Medulla oblongata (tissue), 1 donor: ENCODE results near the gene U2AF1L4.
A peak's percentile ranks its signal among the peaks of the same experiment; 100 is the strongest.
"Not testable (repeated sequence)": the region's sequence is repeated elsewhere in the genome, so short reads cannot be mapped to it uniquely, and the experiment has no call there.

Experiments
- DNase-seq: peaks from one replicate; pipeline ENCODE4 v3.0.0-alpha.2; 2015; ENCODE audit errors: extremely low spot score

U2AF1L4 gene

GRCh38 chr19:35780717-35781116 lies 35.5 kb upstream of the U2AF1L4 start:
- no peak for DNase-seq

DNA sequence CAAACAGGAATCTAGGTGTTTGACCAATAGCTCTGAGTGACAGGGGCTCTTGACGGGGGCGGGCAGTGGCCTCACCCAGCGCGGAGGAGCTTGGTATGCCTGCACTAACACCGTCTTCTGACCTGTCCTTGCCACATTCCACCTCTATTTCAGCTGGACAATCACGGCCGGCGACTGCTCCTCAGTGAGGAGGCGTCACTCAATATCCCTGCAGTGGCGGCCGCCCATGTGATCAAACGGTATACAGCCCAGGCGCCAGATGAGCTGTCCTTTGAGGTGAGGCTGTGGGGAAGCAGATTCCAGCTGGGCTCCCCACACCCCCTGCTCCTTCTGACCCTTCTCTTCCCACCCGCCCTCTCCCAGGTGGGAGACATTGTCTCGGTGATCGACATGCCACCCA lies 34.8 kb upstream of the U2AF1L4 start:
- DNase-seq, result no peak

DNA sequence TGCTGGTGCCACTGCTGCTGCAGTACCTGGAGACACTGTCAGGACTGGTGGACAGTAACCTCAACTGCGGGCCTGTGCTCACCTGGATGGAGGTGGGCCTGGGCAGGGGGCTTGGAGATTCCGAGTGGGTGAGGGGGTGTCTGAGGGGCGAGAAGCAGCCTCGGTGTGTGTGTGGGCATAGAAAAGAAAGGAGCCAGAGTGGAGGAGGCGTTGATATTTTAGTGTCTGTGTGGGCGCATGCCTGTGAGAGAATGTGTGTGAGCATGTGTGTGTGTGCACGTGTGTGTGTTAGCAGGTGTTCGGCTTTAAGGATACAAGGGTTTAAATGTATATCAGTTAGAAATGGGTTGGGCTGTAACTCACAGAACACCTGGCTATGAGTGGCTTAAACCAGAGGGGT lies 33.8 kb upstream of the U2AF1L4 start:
- DNase-seq, result no peak

DNA sequence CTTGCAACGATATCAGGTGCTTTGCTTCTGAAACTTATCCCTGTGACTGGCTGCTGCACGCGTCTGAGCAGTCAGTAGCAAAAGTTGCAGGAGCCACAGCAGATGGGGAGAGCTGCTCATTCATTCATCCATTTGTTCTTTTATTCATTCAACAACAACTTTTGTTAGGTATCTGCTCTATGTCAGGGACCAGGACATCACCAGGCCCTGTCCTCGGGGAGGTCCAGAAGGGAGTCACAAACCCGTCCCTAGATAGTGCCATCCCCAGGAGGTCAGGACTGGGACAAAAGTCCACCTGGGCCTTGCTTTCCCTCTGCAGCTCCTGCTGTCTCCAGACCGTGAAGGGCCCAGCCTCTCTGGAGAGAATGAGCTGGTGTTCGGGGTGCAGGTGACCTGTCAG lies 32.7 kb upstream of the U2AF1L4 start:
- DNase-seq, result no peak

GRCh38 chr19:35777086-35777841 lies 32.0 kb upstream of the U2AF1L4 start:
- peak; percentile 67 for DNase-seq

DNA sequence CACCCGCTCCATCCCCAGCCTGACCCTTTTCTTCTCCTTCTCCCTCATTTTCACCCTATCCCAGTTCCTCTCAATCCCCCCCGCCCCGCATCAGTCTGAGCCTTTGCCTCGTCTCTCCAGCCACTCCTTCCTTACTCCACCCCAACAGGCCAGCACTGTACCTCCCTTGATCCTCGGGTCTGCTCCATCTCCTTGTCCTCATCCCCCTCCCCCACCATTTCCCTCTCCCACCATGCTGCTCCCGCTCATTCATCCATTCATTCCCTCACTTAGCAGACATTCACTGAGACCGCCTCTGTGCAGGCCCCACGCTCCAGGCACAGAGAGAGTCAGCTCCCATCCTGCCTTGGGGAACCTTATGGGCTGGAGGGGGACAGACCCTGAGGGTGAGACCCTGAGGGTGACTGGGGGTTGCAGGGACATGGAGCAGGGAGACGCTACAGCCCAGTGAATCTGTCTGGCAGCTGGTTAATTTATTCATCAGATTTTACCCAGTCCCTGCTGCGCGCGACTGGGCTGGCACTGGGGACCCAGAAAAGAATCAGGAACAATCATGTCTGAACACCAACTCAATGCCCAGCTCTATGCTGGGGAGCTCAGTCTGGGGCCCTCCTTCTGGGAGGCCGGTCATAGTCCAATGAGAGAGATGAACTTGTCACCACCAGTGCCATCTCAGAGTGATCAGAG lies 31.0 kb upstream of the U2AF1L4 start:
- peak; percentile 24 for DNase-seq

DNA sequence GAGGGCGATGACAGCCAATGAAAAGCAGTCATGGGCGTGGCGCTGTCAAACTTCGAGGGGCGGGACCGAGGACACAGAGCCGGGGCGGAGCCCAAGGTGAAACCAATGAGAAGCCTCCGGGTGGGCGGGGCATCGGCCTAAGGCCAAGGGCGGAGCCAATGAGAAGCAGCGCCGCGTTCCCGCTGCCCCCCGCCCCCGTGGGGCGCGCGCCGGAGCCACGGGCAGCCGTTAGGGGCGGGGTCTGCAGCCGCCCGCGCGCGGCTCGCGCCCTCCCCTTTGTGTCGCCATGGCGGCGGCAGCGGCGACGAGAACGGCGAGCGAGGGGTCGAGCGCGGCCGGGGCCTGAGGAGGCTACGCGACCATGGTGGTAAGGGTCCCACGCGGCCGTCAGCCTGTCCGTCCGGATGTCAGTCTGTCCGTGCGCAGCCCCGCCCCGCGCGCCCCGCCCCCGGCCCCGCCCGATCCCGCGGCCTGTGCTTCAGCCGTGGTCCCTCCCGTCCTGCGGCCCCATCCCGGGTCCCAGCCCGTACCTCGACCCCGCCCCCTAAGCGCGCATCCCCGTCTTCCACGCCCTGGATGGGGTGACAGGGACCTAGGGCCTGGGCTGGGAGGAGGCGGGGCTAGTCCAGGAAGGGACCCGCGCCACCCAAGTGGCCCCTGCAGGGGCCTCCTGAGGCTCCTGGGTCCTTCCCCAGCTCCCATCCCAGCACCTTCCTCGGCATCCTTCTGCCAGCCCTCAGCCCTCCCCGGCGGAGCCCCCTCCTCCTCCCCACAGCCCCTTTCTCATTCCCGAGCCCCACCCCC lies 30.3 kb upstream of the U2AF1L4 start, which contains the start of gene ARHGAP33:
Gene ARHGAP33 (plus strand): TSS at position 267 of the 804 bp plus-strand sequence. CDS start 95 bp downstream, at position 362.
- peak; percentile 99 for DNase-seq

- no peak for DNase-seq
Measured at GRCh38 chr19:35775046-35775297, 29.8 kb upstream of the U2AF1L4 start.

DNA sequence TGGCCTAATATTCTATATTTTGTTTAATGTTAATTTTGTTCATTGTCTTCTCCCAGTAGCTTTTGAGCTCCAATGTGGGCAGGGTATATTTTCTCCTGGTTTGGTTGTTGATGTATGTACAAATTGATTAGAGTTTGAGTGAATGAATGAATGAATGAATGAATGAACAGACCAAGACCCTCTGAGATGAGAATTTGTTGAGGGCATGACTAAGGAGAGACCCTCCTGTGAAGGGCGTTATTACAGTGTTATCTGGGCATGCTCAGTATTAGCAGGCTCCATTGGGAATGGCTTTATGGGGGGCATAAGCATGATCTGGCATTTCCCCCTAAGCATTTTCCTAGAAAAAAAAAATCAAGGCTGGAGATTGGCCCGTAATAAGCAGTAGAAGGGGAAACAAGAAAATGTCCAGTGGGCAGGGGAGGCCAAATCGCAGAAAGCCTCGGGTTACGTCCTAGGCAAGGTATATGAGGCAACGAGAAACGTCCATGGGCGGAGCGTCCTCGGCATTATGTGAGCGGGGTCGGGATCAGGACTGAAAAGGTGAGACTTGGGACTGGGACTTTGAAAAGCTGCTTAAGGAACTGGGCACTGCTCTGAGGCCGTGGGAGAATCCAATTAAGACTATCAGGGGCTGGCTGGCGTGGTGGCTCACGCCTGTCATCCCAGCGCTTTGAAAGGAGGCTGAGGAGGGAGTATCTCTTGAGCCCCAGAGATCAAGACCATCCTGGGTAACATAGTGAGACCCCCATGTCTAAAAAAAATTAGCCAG lies 29.2 kb upstream of the U2AF1L4 start:
- no peak for DNase-seq

DNA sequence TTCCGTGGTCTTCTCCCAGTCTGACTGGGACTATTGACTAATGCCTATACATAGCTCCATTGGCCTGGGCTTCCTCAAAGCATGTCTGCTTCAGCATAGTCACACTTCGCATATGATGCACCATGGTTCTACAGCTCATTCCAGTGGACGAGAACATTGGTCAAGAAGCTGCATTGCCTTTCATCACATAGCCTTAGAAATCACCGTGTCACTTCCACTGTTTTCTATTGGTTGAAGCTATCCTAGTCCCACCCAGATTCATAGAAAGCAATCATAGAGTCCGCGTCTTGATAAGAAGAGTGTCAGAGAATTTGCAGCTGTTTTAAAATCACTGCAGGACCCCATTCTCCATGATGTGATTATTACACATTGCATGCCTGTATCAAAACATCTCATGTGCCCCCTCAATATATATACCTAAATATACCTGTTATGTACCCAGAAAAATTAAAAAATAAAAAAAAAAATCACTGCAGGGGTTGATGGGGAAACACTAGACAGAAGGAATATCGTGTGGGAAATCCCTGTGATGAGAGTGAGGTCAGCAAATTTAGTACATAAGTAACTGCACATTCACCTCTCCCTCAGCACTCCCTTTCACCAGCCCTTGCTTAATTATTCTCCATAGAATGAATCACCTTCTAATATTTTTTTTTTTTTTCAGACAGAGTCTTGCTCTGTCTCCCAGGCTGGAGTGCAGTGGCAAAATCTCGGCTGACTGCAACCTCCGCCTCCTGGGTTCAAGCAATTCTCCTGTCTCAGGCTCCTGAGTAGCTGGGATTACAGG lies 28.0 kb upstream of the U2AF1L4 start:
- DNase-seq, result no peak

- not testable (repeated sequence) for DNase-seq
Measured at GRCh38 chr19:35772362-35772761, 27.1 kb upstream of the U2AF1L4 start.

DNA sequence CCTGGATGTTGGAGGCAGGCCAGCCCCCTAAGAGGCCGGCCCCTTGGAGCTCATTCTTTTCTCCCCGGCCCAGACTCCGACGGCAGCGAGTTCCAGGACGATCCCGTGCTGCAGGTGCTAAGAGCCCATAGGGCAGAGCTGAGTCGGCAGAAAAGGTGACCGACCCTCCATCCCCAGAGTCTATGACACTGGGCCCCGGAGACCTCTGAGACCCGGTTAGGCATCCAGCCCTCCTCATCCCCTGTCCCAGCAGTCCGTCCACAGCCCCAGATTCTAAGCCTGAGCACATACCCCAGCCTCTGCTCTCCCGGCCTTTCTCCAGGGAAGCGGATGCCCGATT lies 22.8 kb upstream of the U2AF1L4 start:
- DNase-seq, result no peak

- DNase-seq, result no peak
Measured at GRCh38 chr19:35767288-35768081, 22.3 kb upstream of the U2AF1L4 start.

DNA sequence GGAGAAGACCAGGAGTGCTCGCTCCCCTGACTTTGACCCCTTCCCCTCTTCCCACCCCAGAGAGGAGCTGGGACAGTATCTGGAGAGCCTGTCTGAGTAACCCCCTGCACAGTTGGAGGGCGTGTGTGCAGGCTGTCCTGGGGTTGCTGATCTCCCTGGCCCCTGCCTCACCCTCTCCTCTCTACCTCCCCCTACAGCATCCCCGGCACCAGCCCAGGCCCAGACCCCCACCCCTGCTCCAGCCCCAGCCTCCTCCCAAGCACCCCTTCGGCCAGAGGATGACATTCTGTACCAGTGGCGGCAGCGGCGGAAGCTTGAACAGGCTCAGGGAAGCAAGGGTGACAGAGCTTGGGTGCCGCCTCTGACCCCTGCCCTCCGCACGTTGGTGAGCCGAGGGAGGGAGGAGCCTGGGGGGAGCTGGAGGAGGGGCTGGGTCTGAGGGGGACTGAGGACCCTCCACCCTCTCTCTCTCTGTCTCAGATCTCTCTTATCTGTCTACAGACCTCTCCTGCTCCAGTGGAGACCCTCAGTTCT lies 21.4 kb upstream of the U2AF1L4 start:
- no peak for DNase-seq

DNA sequence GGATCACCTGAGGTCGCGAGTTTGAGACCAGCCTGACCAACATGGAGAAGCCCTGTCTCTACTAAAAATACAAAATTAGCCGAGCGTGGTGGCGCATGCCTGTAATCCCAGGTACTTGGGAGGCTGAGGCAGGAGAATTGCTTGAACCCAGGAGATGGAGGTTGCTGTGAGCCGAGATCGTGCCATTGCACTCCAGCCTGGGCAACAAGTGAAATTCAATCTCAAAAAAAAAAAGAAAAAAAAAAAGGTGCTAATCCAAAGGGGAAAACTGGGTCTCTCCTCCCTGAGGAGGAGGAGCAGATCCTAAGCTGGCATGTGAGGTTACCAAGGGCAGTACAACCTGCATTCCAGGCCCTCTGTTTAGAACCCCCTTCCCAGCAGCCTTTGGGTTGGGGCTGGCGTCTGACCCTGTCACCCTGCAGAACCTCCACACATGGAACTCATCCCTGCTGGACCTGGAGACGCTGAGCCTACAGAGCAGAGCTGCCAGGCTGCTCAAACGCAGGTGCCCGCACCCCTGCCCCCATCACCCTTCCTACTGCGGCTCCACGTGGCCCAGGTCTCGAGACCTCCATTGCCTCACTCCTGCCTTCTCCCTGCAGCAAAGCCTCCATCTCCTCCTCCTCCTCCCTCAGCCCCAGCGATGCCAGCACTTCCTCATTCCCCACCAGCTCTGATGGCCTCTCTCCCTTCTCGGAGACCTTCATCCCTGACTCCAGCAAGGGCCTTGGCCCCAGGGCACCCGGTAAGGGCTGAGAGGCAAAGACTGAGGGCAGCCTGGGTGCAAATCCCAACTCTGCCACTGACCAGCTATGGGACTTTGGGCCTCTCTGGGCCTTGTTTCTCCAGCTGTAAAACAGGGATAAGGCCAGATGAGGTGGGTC lies 19.5 kb upstream of the U2AF1L4 start:
- DNase-seq, result no peak

DNA sequence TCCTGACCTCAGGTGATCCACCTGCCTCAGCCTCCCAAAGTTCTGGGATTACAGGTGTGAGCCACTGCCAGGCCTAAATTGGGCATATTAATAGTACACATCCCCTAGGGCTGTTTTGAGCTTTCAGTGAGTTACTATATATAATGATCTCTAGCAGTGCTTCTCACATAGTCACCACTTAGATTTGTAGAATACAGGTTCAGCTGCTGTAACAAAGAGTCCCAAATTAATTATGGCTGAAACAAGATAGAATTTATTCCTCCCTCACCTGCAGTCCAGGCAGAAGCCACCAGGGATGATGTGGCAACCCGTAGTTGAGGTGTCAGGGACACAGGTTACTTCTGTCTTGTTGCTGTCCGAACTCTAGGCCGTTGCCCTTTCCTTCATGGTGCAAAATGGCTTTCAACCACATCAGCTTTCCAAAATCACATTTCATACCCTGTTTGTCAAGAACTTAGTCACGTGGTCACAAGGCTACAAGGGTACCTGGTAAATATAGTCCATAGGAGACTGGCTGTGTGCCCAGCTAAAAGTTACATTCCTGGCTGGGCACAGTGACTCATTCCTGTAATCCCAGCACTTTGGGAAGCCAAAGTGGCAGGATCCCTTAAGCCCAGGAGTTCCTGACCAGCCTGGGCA lies 15.6 kb upstream of the U2AF1L4 start:
- no peak for DNase-seq

GRCh38 chr19:35759697-35760096 lies 14.5 kb upstream of the U2AF1L4 start:
- no peak for DNase-seq

DNA sequence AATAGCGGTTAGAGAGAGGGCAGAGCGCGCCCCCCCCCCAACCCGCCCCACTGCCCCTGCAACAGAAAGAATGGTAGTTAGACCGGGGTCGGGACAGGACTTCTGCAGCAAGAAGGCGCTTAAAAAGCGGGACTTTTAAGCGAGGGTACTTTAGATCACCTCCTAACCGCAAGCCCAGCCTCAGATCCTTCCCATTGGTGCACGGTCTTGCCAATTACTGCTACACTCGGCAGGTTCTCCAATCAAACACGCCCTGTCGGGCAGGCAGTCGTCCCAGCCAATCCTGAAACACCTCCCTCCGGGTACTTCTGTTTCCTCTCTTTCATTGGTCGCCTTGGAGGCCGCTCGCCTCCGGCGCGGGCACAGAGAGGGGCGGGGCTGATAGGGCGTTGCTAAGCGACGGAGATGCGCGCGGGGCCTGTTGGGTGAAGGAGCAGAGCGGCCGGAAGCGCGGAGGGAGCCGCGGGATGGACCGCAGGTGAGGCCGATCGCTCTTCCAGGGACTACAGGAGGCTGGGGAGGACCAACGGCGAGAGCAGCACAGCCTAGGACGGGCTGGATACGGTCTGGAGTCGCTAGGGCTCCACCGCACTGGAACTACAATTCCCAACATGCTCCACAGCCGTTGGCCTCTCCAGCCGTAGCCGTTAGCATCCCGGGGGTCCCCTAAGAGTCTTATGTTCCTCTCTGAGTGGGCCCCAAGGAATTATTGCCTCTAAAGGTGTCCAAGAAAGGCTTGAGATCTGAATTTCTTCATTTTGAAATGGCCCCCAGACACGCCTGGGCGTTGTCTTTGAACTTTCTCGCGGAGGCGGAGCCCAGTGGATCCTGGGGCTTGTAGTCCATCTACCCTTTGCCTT lies 12.8 kb upstream of the U2AF1L4 start, which contains the start of gene PROSER3:
Gene PROSER3 (plus strand): TSS at position 428 of the 860 bp plus-strand sequence. CDS start 40 bp downstream, at position 468.
- peak; percentile 100 for DNase-seq
